IPS-18c (cell line): Measurements from ENCODE around the gene UMAD1.

ENCODE experiments used
- H3K4me3 ChIP-seq: 2 replicates; pipeline ENCODE4 v1.7.0; 2013; ENCODE audit warnings: low read depth, mild to moderate bottlenecking, low read length, moderate library complexity; ENCODE audit not compliant: insufficient read depth
- H3K9me3 ChIP-seq: one replicate; pipeline ENCODE4 v1.6.1; 2013; ENCODE audit warnings: mild to moderate bottlenecking, low read length, moderate library complexity; ENCODE audit not compliant: control insufficient read depth, insufficient read depth

The UMAD1 gene

DNA sequence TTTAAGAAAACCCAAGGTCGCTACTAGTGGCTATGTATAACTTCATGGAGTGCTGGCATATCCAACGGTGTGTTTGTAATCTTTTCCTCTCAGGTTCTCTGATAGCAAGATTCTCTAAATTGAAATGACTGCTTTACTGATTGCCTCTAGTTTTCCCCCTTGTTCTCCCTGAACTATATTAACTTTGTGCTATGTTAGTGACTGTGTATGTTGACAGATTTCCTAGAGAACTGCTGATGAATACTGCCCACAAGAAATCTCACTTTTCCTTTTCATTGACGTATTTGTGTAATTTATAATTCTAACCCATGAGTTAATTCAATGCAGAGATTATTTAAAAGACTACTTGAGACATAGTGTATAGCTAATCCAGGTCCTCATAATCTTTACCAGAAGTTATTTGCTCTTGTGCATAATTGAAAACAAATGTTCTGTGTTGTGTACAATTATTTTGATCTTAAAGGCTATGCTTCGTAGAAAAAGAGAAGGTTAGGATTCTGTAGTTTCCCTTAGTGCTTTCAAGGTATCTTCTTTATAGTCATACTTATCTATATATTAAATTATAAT, 257.5 kb downstream of the UMAD1 start:
- H3K9me3 ChIP-seq = no peaks in the 10 kb centered on the region
- H3K4me3 ChIP-seq = no peak overlapping the region

- H3K9me3 ChIP-seq = no peaks in the 10 kb centered on the region
- H3K4me3 ChIP-seq = no peak overlapping the region
Observed at GRCh38 chr7:7902845-7903244, 262.3 kb downstream of the UMAD1 start.

DNA sequence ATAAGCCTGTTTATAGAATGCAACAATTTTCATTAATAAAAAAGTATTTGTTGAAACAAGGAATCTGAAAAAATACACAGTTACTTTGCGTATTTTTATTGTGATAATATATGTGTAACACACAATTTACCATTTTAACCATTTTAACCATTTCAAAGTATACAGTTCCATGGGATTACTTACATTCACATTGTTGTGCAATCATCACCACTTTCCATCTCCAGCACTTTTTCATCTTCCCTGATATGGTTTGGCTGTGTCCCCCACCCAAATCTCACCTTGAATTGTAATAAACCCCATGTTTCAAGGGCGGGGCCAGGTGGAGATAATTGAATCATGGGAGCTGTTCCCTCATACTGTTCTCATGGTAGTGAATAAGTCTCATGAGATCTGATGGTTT, 266.8 kb downstream of the UMAD1 start:
- no peaks in the 10 kb centered on the region for H3K9me3 ChIP-seq
- no peak overlapping the region for H3K4me3 ChIP-seq

DNA sequence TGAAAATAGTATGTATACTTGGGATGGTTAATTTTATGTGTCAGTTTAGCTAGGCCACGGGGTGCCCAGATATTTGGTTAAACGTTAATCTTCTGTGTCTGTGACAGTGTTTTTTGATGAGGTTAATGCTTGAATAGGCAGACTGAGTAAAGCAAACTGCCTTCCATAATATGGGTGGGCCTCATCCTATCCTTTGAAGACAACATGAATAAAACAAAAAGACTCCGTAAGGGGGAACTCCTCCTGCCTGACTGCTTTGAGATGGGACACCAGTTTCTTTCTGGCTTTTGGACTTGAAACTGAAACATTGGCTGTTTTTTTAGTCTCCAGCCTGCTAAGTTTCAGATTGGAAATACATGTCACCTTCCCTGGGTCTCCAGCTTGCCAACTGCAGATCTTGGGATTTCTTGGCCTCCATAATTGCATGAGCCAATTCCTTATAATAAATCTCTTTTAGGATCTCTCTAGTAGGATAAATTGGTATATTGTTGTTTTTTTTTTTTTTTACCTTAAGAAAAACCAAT, 268.1 kb downstream of the UMAD1 start:
- no peaks in the 10 kb centered on the region for H3K9me3 ChIP-seq
- no peak overlapping the region for H3K4me3 ChIP-seq

- no peak overlapping the region for H3K4me3 ChIP-seq
Observed at GRCh38 chr7:7909376-7909775, 268.8 kb downstream of the UMAD1 start.

GRCh38 chr7:7911369-7912123, 271.0 kb downstream of the UMAD1 start:
- Histone ChIP-seq H3K9me3 (no peaks in the 10 kb centered on the region), H3K4me3 (no peak overlapping the region)

More at GRCh38 chr7:7909376-7909775, 268.8 kb downstream of the UMAD1 start:
- no peaks in the 10 kb centered on the region for H3K9me3 ChIP-seq

DNA sequence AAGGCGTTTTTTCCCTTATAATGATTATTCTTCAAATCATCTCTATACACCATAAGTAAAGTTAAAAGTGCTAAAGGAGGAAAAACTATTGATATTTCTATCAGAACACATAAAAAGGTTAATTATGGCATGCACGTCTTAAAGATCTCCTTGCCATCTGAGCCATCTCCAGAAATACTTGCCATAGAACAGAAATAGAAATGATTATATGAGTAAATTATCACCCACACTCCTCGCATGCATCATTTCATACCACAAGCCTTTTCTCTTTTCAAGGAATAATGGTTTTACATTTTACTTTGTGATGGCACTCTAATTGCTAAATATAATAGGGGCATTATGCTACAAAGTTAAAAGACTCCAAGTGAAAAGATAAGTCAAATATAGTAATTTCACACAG, 272.4 kb downstream of the UMAD1 start:
- Histone ChIP-seq H3K9me3 (no peaks in the 10 kb centered on the region), H3K4me3 (no peak overlapping the region)

- no peak overlapping the region for H3K4me3 ChIP-seq
- H3K9me3 ChIP-seq = no peaks in the 10 kb centered on the region
Observed at GRCh38 chr7:7913504-7913903, 273.0 kb downstream of the UMAD1 start.

DNA sequence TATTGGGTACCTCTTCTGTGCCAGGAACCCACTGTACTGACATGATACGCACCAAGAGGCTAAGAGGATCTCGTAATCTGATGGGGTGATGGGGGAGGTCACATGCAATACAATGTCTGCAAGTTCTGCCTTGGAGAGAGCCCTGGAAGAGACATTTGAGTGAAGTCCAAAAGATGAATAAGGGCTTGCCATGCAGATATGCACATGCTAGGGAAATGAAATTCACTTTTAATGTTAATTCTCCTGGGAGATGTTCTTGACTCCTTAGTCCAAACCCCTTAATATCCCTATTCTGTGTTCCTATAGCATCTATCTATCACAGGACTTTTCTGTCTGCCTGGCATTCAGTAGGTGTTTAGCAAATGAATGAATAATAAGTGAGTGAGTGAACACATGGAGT, 274.0 kb downstream of the UMAD1 start:
- no peak overlapping the region for H3K4me3 ChIP-seq
- H3K9me3 ChIP-seq = no peaks in the 10 kb centered on the region

- no peaks in the 10 kb centered on the region for H3K9me3 ChIP-seq
- no peak overlapping the region for H3K4me3 ChIP-seq
Observed at GRCh38 chr7:7916064-7916463, 275.5 kb downstream of the UMAD1 start.

DNA sequence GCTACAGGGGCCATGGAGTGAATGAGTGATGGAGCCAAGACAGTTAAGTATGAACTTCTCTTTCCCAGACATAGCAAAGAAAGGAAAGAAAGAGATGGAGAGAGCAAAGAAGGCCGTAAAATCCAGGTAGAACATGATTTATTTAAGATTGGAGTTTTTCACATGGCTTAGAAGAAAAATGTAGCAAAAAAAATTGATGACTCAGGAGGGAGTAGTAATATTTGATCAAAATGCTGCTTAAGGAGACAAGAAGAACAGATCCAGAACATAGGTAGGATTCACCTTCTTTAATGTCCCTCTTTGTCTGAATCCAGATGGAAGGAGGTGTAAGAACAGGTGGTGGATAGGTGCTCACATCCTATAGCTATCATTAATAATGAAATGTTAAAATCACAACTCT, 277.0 kb downstream of the UMAD1 start:
- Histone ChIP-seq H3K4me3 (no peak overlapping the region), H3K9me3 (no peaks in the 10 kb centered on the region)

DNA sequence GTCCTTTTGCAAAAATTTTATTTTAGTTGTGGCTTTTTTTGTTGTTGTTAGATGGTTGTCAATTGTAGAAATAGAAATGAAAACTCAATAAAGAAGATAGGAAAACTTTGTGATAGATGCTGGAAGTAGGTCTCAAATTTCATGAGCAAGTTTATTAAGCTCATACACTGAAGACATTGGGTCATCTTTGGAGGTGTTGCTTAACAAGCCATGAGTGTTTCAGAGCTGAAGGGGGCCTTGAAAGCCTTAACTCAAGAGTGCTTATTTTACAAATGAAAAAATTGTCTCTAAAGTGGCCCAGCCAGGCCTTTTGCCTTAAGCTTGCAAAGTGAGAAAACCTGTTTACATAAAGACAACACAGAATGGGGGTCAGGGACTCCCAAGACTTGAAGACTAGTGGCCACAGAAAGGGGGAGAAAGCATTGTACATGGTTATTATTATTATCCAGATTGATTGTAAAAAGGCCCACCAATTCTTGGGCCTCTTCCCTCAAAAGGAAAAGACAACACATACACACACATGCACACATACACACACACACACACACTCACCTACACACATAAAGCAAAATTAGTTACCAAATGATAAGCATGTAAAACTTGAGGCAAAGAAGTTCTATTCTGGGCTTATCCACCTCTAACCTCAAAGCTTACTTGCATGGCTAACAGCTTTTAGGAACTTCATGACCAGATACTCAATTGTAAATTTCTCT, 278.3 kb downstream of the UMAD1 start:
- Histone ChIP-seq H3K4me3 (no peak overlapping the region), H3K9me3 (no peaks in the 10 kb centered on the region)

GRCh38 chr7:7919449-7919945, 278.9 kb downstream of the UMAD1 start:
- Histone ChIP-seq H3K4me3 (no peak overlapping the region), H3K9me3 (no peaks in the 10 kb centered on the region)

DNA sequence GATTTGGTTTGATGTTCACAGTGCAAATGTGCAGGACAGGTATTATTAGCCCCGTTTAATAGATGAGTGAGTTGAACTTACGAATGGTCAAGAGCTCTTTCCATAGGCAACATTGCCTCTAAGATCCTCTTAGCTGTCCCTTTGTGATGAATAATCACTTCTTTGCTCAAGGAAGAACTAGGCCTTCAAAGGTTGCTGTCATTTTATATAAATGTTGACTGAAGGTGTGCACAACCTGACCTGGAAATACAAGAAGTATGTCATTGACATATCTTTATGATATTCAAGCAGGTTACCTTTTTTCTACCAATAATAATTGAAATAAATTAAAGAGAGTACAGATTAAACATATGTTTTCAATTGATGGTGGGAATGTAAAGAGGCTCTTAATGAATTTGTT, 279.5 kb downstream of the UMAD1 start:
- H3K4me3 ChIP-seq = no peak overlapping the region

DNA sequence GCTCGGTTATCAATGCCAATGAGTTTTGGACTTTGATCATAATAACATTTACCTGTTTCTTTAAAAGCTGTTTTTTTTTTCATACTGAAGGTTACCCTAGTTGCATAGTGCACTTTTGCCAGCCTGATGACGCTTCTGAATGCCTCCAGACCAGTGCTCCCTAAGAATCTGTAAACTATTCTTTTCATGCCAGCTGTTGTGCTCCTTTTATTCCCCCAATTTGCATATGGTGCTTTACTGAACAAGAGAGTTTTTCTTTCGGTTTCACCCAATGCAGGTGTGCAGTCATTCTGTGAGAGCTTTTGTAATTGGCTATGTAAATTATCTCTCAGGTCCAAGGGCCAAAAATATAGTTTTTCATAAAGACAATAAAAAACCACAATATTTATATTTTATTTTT, 279.9 kb downstream of the UMAD1 start:
- Histone ChIP-seq H3K9me3 (no peaks in the 10 kb centered on the region), H3K4me3 (no peak overlapping the region)

More for the DNA sequence above, 279.5 kb downstream of the UMAD1 start:
- no peaks in the 10 kb centered on the region for H3K9me3 ChIP-seq

DNA sequence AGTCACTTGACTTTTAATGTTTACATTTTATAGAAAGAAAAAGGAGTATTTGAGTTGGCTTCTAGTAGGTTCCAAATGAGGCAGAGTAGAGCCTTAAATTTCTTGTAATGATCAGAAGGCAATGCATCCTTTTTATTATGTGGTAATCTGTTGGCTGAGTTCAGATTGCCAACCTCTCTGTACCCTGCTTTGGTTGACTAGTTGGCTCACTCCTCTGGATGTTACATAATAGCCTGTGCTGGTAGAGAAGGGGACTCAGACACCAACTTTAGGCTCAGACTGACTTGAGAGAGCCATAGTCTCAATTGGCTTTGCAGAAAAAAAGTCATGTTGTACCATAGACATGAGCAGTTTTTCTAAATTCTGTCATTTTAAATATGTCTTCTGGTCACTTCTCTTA, 281.3 kb downstream of the UMAD1 start:
- Histone ChIP-seq H3K9me3 (no peaks in the 10 kb centered on the region), H3K4me3 (no peak overlapping the region)

DNA sequence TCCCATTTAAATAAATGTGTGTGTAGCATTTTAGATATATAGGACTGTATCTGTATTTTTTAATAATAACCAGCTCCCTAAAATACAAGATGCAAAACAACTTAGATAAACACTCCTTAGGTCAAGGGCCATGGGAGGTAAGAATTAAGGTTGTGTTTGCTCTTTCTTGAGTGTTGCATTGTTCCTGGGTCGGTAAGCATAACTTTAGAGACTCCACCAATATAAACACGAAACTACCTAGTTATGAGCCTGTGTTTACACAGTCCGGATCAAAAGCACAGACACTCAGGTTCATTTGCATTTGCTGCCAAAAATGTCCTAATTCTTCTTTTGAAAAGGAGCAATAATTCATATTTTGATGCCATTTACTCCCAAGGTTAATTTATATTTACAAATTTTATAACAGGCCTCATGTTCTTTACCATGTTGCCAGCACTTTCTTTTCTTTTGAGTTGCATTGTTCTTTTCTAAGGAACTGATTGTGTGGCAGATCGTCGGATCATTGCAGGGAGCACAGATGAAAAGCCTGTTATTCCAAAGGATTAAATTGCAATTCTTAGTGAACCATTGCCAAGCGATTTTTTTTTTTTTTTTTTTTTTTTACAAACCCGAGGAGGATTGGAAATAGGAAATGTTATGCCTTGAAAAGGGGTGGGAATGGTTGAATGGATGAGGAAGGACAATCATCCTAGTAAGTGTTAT, 282.3 kb downstream of the UMAD1 start:
- Histone ChIP-seq H3K9me3 (no peaks in the 10 kb centered on the region), H3K4me3 (no peak overlapping the region)
